CD4-positive, CD25-positive, alpha-beta regulatory T cell (primary cell): ENCODE data around the gene LOC101059915.
"Not testable (repeated sequence)": the region's sequence is repeated elsewhere in the genome, so short reads cannot be mapped to it uniquely, and the experiment has no call there.

Source experiments
- ATAC-seq, 2 donors: fragments of 150-1000 bp; cut with Tn5 transposase; one replicate each; pipeline ENCODE4 v1.10.0; 2021; ENCODE audit warnings: low read depth in 2 of 2, moderate number of reproducible peaks in 2 of 2, moderate library complexity in 1 of 2
- DNase-seq, 3 donors: peaks; one replicate each; pipeline versions ENCODE4 v3.0.0 to v3.0.0-alpha.2; 2012 to 2022; ENCODE audit warnings: mixed read lengths in 1 of 3
- H3K27ac ChIP-seq: one replicate; pipeline ENCODE4 v1.7.0; 2013; ENCODE audit warnings: mild to moderate bottlenecking, low read length; ENCODE audit not compliant: insufficient read depth, poor library complexity, severe bottlenecking
- H3K27me3 ChIP-seq: one replicate; pipeline ENCODE4 v1.7.0; 2013; ENCODE audit warnings: low read length; ENCODE audit not compliant: control insufficient read depth, insufficient read depth
- H3K36me3 ChIP-seq: one replicate; pipeline ENCODE4 v1.7.0; 2013; ENCODE audit warnings: mild to moderate bottlenecking, low read length, moderate library complexity; ENCODE audit not compliant: control insufficient read depth, insufficient read depth
- H3K4me1 ChIP-seq: 2 replicates; pipeline ENCODE4 v1.7.0; 2013; ENCODE audit warnings: mild to moderate bottlenecking, low read length; ENCODE audit not compliant: insufficient read depth, control insufficient read depth, poor library complexity, severe bottlenecking
- H3K4me3 ChIP-seq: one replicate; pipeline ENCODE4 v1.7.0; 2013; ENCODE audit warnings: low read depth, mild to moderate bottlenecking, low read length, moderate library complexity
- H3K9me3 ChIP-seq, 2 experiments: 1 replicate in 1 of 2; 2 replicates in 1 of 2; pipeline ENCODE4 v1.7.0; 2013; ENCODE audit warnings: low read length in 2 of 2, mild to moderate bottlenecking in 1 of 2, moderate library complexity in 1 of 2; ENCODE audit not compliant: control insufficient read depth in 2 of 2
- H3K27ac Mint-ChIP-seq, 3 donors: one replicate each; pipeline ENCODE4 v1.8.0; 2020 to 2022; ENCODE audit warnings: mild to moderate bottlenecking in 3 of 3, mixed read lengths in 3 of 3, moderate library complexity in 2 of 3
- H3K27me3 Mint-ChIP-seq: one replicate; pipeline ENCODE4 v1.8.0; 2022; ENCODE audit warnings: mild to moderate bottlenecking, mixed read lengths
- H3K36me3 Mint-ChIP-seq: one replicate; pipeline ENCODE4 v1.8.0; 2020; ENCODE audit warnings: mixed read lengths
- H3K4me1 Mint-ChIP-seq, 4 donors: one replicate each; pipeline ENCODE4 v1.8.0; 2020 to 2022; ENCODE audit warnings: mixed read lengths in 4 of 4, mild to moderate bottlenecking in 1 of 4
- H3K4me3 Mint-ChIP-seq, 4 donors: one replicate each; pipeline ENCODE4 v1.8.0; 2020 to 2022; ENCODE audit warnings: mild to moderate bottlenecking in 4 of 4, mixed read lengths in 4 of 4, moderate library complexity in 3 of 4
- H3K9me3 Mint-ChIP-seq, 7 donors: one replicate each; pipeline ENCODE4 v1.8.0; 2020 to 2022; ENCODE audit warnings: mixed read lengths in 7 of 7, mild to moderate bottlenecking in 3 of 7, moderate library complexity in 2 of 7

LOC101059915 gene

GRCh38 chrX:71644406-71644805, 22.9 kb upstream of the LOC101059915 start:
- H3K4me3 Mint-ChIP-seq, H3K9me3 Mint-ChIP-seq, H3K36me3 Mint-ChIP-seq, H3K36me3 ChIP-seq, H3K27me3 ChIP-seq, DNase-seq, H3K9me3 ChIP-seq, H3K27ac ChIP-seq, H3K4me3 ChIP-seq, H3K4me1 ChIP-seq, ATAC-seq, H3K27me3 Mint-ChIP-seq, H3K4me1 Mint-ChIP-seq, H3K27ac Mint-ChIP-seq: not testable (repeated sequence)

- Histone ChIP-seq H3K27me3 (no peaks in the 10 kb centered on the region), H3K36me3 (no peaks in the 10 kb centered on the region), H3K9me3 (no peaks in the 10 kb centered on the region), H3K4me3 (no peak overlapping the region), H3K4me1 (peaks cover 5% of the 10 kb centered on the region), H3K27ac (no peak overlapping the region)
- peak in 2 of 3 donors; percentile 26 to 60 for DNase-seq
- H3K9me3 Mint-ChIP-seq, result no peaks in the 10 kb centered on the region
- H3K27ac Mint-ChIP-seq, result peak overlapping the region in 1 of 3 donors; percentile 17
- no peaks in the 10 kb centered on the region for H3K36me3 Mint-ChIP-seq
- peak; percentile 68 to 71 for ATAC-seq
- no peaks in the 10 kb centered on the region for H3K27me3 Mint-ChIP-seq
- peaks cover 0 to 11% (median 4%) of the 10 kb centered on the region in 4 donors for H3K4me1 Mint-ChIP-seq
- H3K4me3 Mint-ChIP-seq, result no peak overlapping the region
These were observed 16.9 kb upstream of the LOC101059915 start for GRCh38 chrX:71650333-71650969.

GRCh38 chrX:71652405-71652804, 14.9 kb upstream of the LOC101059915 start:
- Mint-ChIP-seq H3K4me1 (peaks cover 0 to 11% (median 4%) of the 10 kb centered on the region in 4 donors), H3K4me3 (no peak overlapping the region), H3K9me3 (no peaks in the 10 kb centered on the region), H3K27me3 (no peaks in the 10 kb centered on the region), H3K27ac (peak overlapping the region in 1 of 3 donors; percentile 47), H3K36me3 (no peaks in the 10 kb centered on the region)
- peak; percentile 46 to 64 for ATAC-seq
- no peak overlapping the region for H3K27ac ChIP-seq
- H3K9me3 ChIP-seq, result no peaks in the 10 kb centered on the region
- H3K4me1 ChIP-seq, result peaks cover 5% of the 10 kb centered on the region
- no peak overlapping the region for H3K4me3 ChIP-seq
- DNase-seq, result peak; percentile 9 to 78 (median 59)
- H3K27me3 ChIP-seq, result no peaks in the 10 kb centered on the region
- H3K36me3 ChIP-seq, result no peaks in the 10 kb centered on the region

GRCh38 chrX:71653344-71653743, 14.0 kb upstream of the LOC101059915 start:
- Histone ChIP-seq H3K27ac (no peak overlapping the region), H3K9me3 (no peaks in the 10 kb centered on the region), H3K36me3 (no peaks in the 10 kb centered on the region), H3K4me1 (peaks cover 5% of the 10 kb centered on the region), H3K4me3 (no peak overlapping the region), H3K27me3 (no peaks in the 10 kb centered on the region)
- H3K27me3 Mint-ChIP-seq, result peaks cover 5% of the 10 kb centered on the region
- ATAC-seq, result no peak
- no peak overlapping the region for H3K27ac Mint-ChIP-seq
- no peaks in the 10 kb centered on the region for H3K9me3 Mint-ChIP-seq
- DNase-seq, result no peak
- H3K36me3 Mint-ChIP-seq, result no peaks in the 10 kb centered on the region
- no peak overlapping the region for H3K4me3 Mint-ChIP-seq
- peaks cover 0 to 11% (median 4%) of the 10 kb centered on the region in 4 donors for H3K4me1 Mint-ChIP-seq

- no peaks in the 10 kb centered on the region for H3K27me3 ChIP-seq
- ATAC-seq, result no peak
- no peaks in the 10 kb centered on the region for H3K36me3 ChIP-seq
- H3K4me3 ChIP-seq, result no peak overlapping the region
- DNase-seq, result no peak
- H3K36me3 Mint-ChIP-seq, result no peaks in the 10 kb centered on the region
- H3K9me3 Mint-ChIP-seq, result no peaks in the 10 kb centered on the region
- H3K4me1 Mint-ChIP-seq, result peaks cover 0 to 4% (median 2%) of the 10 kb centered on the region in 4 donors
- no peak overlapping the region for H3K27ac ChIP-seq
- H3K4me3 Mint-ChIP-seq, result no peak overlapping the region
- H3K27ac Mint-ChIP-seq, result no peak overlapping the region
- no peaks in the 10 kb centered on the region for H3K4me1 ChIP-seq
- no peaks in the 10 kb centered on the region for H3K9me3 ChIP-seq
- peaks cover 9% of the 10 kb centered on the region for H3K27me3 Mint-ChIP-seq
These were observed 10.1 kb upstream of the LOC101059915 start for GRCh38 chrX:71657267-71657666.

GRCh38 chrX:71659342-71659741, 8.0 kb upstream of the LOC101059915 start:
- no peaks in the 10 kb centered on the region for H3K36me3 Mint-ChIP-seq
- H3K4me1 Mint-ChIP-seq, result peaks cover 0 to 17% (median 8%) of the 10 kb centered on the region in 4 donors
- no peak overlapping the region for H3K27ac Mint-ChIP-seq
- no peak overlapping the region for H3K4me3 Mint-ChIP-seq
- H3K36me3 ChIP-seq, result no peaks in the 10 kb centered on the region
- DNase-seq (no peak), ATAC-seq (no peak)
- no peak overlapping the region for H3K4me3 ChIP-seq
- no peak overlapping the region for H3K27ac ChIP-seq
- no peaks in the 10 kb centered on the region for H3K9me3 Mint-ChIP-seq
- peaks cover 9% of the 10 kb centered on the region for H3K27me3 Mint-ChIP-seq
- H3K27me3 ChIP-seq, result no peaks in the 10 kb centered on the region
- peaks cover 3% of the 10 kb centered on the region for H3K4me1 ChIP-seq
- H3K9me3 ChIP-seq, result no peaks in the 10 kb centered on the region

GRCh38 chrX:71659959-71660358, 7.4 kb upstream of the LOC101059915 start:
- no peak overlapping the region for H3K4me3 ChIP-seq
- DNase-seq (no peak), ATAC-seq (no peak)
- Mint-ChIP-seq H3K27me3 (peaks cover 9% of the 10 kb centered on the region), H3K4me1 (peaks cover 0 to 17% (median 8%) of the 10 kb centered on the region in 4 donors), H3K36me3 (no peaks in the 10 kb centered on the region), H3K9me3 (no peaks in the 10 kb centered on the region), H3K27ac (no peak overlapping the region), H3K4me3 (no peak overlapping the region)
- H3K9me3 ChIP-seq, result no peaks in the 10 kb centered on the region
- peaks cover 3% of the 10 kb centered on the region for H3K4me1 ChIP-seq
- H3K27ac ChIP-seq, result no peak overlapping the region
- no peaks in the 10 kb centered on the region for H3K27me3 ChIP-seq
- H3K36me3 ChIP-seq, result no peaks in the 10 kb centered on the region
